HG03097 (cell line): ENCODE results near the gene C1orf94.

Experiments
- ATAC-seq: cut with Tn5 transposase; IDR thresholded peaks from one replicate; pipeline ENCODE4 v1.9.1; 2021; ENCODE audit not compliant: unreplicated experiment, low FRiP score

The C1orf94 gene

GRCh38 chr1:34237151-34237815 is 60.6 kb downstream of the C1orf94 start:
- ATAC-seq: no peak

GRCh38 chr1:34245967-34246366 is 69.3 kb downstream of the C1orf94 start:
- no peak for ATAC-seq

- no peak for ATAC-seq
These were observed 73.6 kb downstream of the C1orf94 start for GRCh38 chr1:34250342-34250741.

- no peak for ATAC-seq
These were observed 85.5 kb downstream of the C1orf94 start for GRCh38 chr1:34262023-34262853.

GRCh38 chr1:34262921-34263320 is 86.2 kb downstream of the C1orf94 start:
- no peak for ATAC-seq

- ATAC-seq: no peak
These were observed 86.7 kb downstream of the C1orf94 start for GRCh38 chr1:34263406-34263805.

GRCh38 chr1:34265396-34265795 is 88.7 kb downstream of the C1orf94 start:
- ATAC-seq: no peak

GRCh38 chr1:34266127-34266951 is 89.6 kb downstream of the C1orf94 start:
- ATAC-seq: no peak

GRCh38 chr1:34267326-34267725 is 90.6 kb downstream of the C1orf94 start:
- no peak for ATAC-seq

- ATAC-seq: no peak
These were observed 91.7 kb downstream of the C1orf94 start for GRCh38 chr1:34268311-34268954.
